H9 (cell line): ENCODE measurements around the gene EPO. TPM values are rescaled to one million over a fixed set of nuclear protein-coding genes. Genes with fewer than 3 reads are reported as not detected.

Experiments
- DNase-seq: peaks from one replicate; pipeline ENCODE4 v3.0.0-alpha.2; 2017
- H2AFZ ChIP-seq: one replicate; pipeline ENCODE4 v1.6.1; 2013; ENCODE audit warnings: mild to moderate bottlenecking, low read length, control low read depth, moderate library complexity
- H2AK5ac ChIP-seq: 2 replicates; pipeline ENCODE4 v1.6.1; 2013; ENCODE audit warnings: low read length, control low read depth, mixed read lengths; ENCODE audit not compliant: insufficient read length
- H2BK120ac ChIP-seq: one replicate; pipeline ENCODE4 v1.6.1; 2013; ENCODE audit warnings: low read depth, mild to moderate bottlenecking, low read length, control low read depth, inconsistent platforms; ENCODE audit not compliant: poor library complexity, severe bottlenecking
- H2BK12ac ChIP-seq: 2 replicates; pipeline ENCODE4 v1.6.1; 2013; ENCODE audit warnings: low read length, control low read depth, mixed read lengths, low read depth; ENCODE audit not compliant: insufficient read length
- H2BK15ac ChIP-seq: 2 replicates; pipeline ENCODE4 v1.6.1; 2013; ENCODE audit warnings: low read depth, low read length, control low read depth
- H2BK20ac ChIP-seq: one replicate; pipeline ENCODE4 v1.6.1; 2013; ENCODE audit warnings: low read depth, mild to moderate bottlenecking, low read length, control low read depth, inconsistent platforms; ENCODE audit not compliant: poor library complexity, severe bottlenecking
- H2BK5ac ChIP-seq: 2 replicates; pipeline ENCODE4 v1.6.1; 2013; ENCODE audit warnings: low read length, control low read depth, mixed read lengths; ENCODE audit not compliant: insufficient read length
- H3K14ac ChIP-seq: 2 replicates; pipeline ENCODE4 v1.6.1; 2013; ENCODE audit warnings: low read length, control low read depth; ENCODE audit not compliant: insufficient read depth
- H3K18ac ChIP-seq: 2 replicates; pipeline ENCODE4 v1.6.1; 2013; ENCODE audit warnings: low read depth, mild to moderate bottlenecking, mixed read lengths, low read length, control low read depth; ENCODE audit not compliant: insufficient read length
- H3K23ac ChIP-seq: 2 replicates; pipeline ENCODE4 v1.6.1; 2013; ENCODE audit warnings: low read length, control low read depth, mixed read lengths, low read depth; ENCODE audit not compliant: insufficient read length
- H3K23me2 ChIP-seq: 2 replicates; pipeline ENCODE4 v1.6.1; 2013; ENCODE audit warnings: low read depth, mild to moderate bottlenecking, mixed read lengths, low read length, control low read depth; ENCODE audit not compliant: insufficient read length, poor library complexity, severe bottlenecking
- H3K27ac ChIP-seq: 2 replicates; pipeline ENCODE4 v1.5.1; 2013; ENCODE audit warnings: low read length, control low read depth, mixed read lengths, low read depth; ENCODE audit not compliant: insufficient read length
- H3K27me3 ChIP-seq: 2 replicates; pipeline ENCODE4 v1.6.1; 2013; ENCODE audit warnings: low read length, control low read depth, inconsistent platforms; ENCODE audit not compliant: insufficient read depth
- H3K4ac ChIP-seq: 2 replicates; pipeline ENCODE4 v1.6.1; 2013; ENCODE audit warnings: low read depth, mild to moderate bottlenecking, control low read depth, inconsistent platforms, low read length, moderate library complexity
- H3K4me1 ChIP-seq: 2 replicates; pipeline ENCODE4 v1.6.1; 2013; ENCODE audit warnings: low read length, control low read depth, inconsistent platforms; ENCODE audit not compliant: insufficient read depth
- H3K4me2 ChIP-seq: 2 replicates; pipeline ENCODE4 v1.6.1; 2013; ENCODE audit warnings: low read length, control low read depth, mixed read lengths; ENCODE audit not compliant: insufficient read length, insufficient read depth
- H3K56ac ChIP-seq: 2 replicates; pipeline ENCODE4 v1.6.1; 2013; ENCODE audit warnings: low read depth, mild to moderate bottlenecking, mixed read lengths, low read length, control low read depth; ENCODE audit not compliant: insufficient read length
- H3K79me1 ChIP-seq: 2 replicates; pipeline ENCODE4 v1.6.1; 2013; ENCODE audit warnings: low read depth, mild to moderate bottlenecking, moderate library complexity, low read length, control low read depth, inconsistent platforms; ENCODE audit not compliant: insufficient read depth, poor library complexity, severe bottlenecking
- H3K79me2 ChIP-seq: 2 replicates; pipeline ENCODE4 v1.6.1; 2013; ENCODE audit warnings: low read length, control low read depth, inconsistent platforms; ENCODE audit not compliant: insufficient read depth
- H3K9ac ChIP-seq: 2 replicates; pipeline ENCODE4 v1.6.1; 2013; ENCODE audit warnings: low read length, control low read depth, mixed read lengths; ENCODE audit not compliant: insufficient read length; ENCODE audit errors: extremely low read depth
- H3K9me3 ChIP-seq: one replicate; pipeline ENCODE4 v1.6.1; 2013; ENCODE audit warnings: low read depth, low read length, inconsistent platforms; ENCODE audit not compliant: control insufficient read depth
- H3T11ph ChIP-seq: one replicate; pipeline ENCODE4 v1.6.1; 2013; ENCODE audit warnings: mild to moderate bottlenecking, low read length, control low read depth, inconsistent platforms
- H4K20me1 ChIP-seq: one replicate; pipeline ENCODE4 v1.6.1; 2013; ENCODE audit not compliant: control insufficient read depth, insufficient read length, insufficient read depth
- H4K5ac ChIP-seq: 2 replicates; pipeline ENCODE4 v1.6.1; 2013; ENCODE audit warnings: low read depth, mild to moderate bottlenecking, mixed read lengths, low read length, control low read depth; ENCODE audit not compliant: insufficient read length
- H4K8ac ChIP-seq: replicated peaks from 2 replicates; pipeline ENCODE4 v1.6.1; 2013; ENCODE audit warnings: low read length, control low read depth, mixed read lengths, low read depth; ENCODE audit not compliant: insufficient read length
- H4K91ac ChIP-seq: 2 replicates; pipeline ENCODE4 v1.6.1; 2013; ENCODE audit warnings: low read depth, mild to moderate bottlenecking, moderate library complexity, mixed read lengths, low read length, control low read depth; ENCODE audit not compliant: insufficient read length
- H3K27ac Mint-ChIP-seq, 3 experiments: 2 replicates in 2 of 3; 3 replicates in 1 of 3; pipeline ENCODE4 v1.8.0; 2020 to 2021; ENCODE audit warnings: mixed read lengths in 3 of 3, mild to moderate bottlenecking in 1 of 3, moderate library complexity in 1 of 3
- H3K27me3 Mint-ChIP-seq: 2 replicates; pipeline ENCODE4 v1.8.0; 2021; ENCODE audit warnings: low read depth, mild to moderate bottlenecking, moderate library complexity, mixed read lengths
- H3K36me3 Mint-ChIP-seq, 3 experiments: 2 replicates in 2 of 3; 3 replicates in 1 of 3; pipeline ENCODE4 v1.8.0; 2020 to 2021; ENCODE audit warnings: low read depth in 3 of 3, mixed read lengths in 3 of 3; ENCODE audit not compliant: insufficient read depth in 1 of 3
- H3K4me1 Mint-ChIP-seq, 2 experiments: 2 replicates each; pipeline ENCODE4 v1.8.0; 2020; ENCODE audit warnings: mixed read lengths in 2 of 2
- H3K4me3 Mint-ChIP-seq, 2 experiments: 2 replicates in 1 of 2; 3 replicates in 1 of 2; pipeline ENCODE4 v1.8.0; 2020 to 2021; ENCODE audit warnings: mild to moderate bottlenecking in 2 of 2, mixed read lengths in 2 of 2, moderate library complexity in 1 of 2
- H3K9me3 Mint-ChIP-seq, 2 experiments: 2 replicates in 1 of 2; 3 replicates in 1 of 2; pipeline ENCODE4 v1.8.0; 2020; ENCODE audit warnings: mild to moderate bottlenecking in 2 of 2, mixed read lengths in 2 of 2, moderate library complexity in 1 of 2
- WGBS: extraction: QIAGEN DNeasy Blood & Tissue Kit; methylation state at CpG from one replicate; pipeline ENCODE4 v1.1.7; 2013; ENCODE audit warnings: missing lambda C conversion rate, low lambda C conversion rate, mixed read lengths; ENCODE audit not compliant: insufficient read length; ENCODE audit errors: extremely low coverage; 5-methylcytosine and 5-hydroxymethylcytosine counted together
- total RNA-seq: library from RNA; stranded (reverse); gene quantifications from 2 replicates; pipeline ENCODE4 v1.2.1, GENCODE V29; 2021
- TF ChIP-seq, protein P1 (sequence below): fragments of 200-600 bp; sonication (generic); conservative IDR thresholded peaks from 3 replicates; pipeline ENCODE4 v1.8.0; 2021; ENCODE audit warnings: antibody characterized with exemption, mild to moderate bottlenecking

Gene EPO
- total RNA-seq, 1 experiment from 2014 or later = 0.44 TPM

- no peaks in the 10 kb centered on the region for H3K4me1 ChIP-seq
- no peak overlapping the region for H3K9ac ChIP-seq
- H2BK120ac ChIP-seq = no peak overlapping the region
- H3K14ac ChIP-seq = no peak overlapping the region
- TF ChIP-seq, protein P1, sequence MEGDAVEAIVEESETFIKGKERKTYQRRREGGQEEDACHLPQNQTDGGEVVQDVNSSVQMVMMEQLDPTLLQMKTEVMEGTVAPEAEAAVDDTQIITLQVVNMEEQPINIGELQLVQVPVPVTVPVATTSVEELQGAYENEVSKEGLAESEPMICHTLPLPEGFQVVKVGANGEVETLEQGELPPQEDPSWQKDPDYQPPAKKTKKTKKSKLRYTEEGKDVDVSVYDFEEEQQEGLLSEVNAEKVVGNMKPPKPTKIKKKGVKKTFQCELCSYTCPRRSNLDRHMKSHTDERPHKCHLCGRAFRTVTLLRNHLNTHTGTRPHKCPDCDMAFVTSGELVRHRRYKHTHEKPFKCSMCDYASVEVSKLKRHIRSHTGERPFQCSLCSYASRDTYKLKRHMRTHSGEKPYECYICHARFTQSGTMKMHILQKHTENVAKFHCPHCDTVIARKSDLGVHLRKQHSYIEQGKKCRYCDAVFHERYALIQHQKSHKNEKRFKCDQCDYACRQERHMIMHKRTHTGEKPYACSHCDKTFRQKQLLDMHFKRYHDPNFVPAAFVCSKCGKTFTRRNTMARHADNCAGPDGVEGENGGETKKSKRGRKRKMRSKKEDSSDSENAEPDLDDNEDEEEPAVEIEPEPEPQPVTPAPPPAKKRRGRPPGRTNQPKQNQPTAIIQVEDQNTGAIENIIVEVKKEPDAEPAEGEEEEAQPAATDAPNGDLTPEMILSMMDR = no peak
- no peak for DNase-seq
- H3K27ac Mint-ChIP-seq = no peak overlapping the region; a peak in 1 of 7 replicates
- H3K27me3 Mint-ChIP-seq = peaks cover 12% of the 10 kb centered on the region
- no peak overlapping the region for H3K23ac ChIP-seq
- H3K4me2 ChIP-seq = no peak overlapping the region
- H3T11ph ChIP-seq = no peak overlapping the region
- H3K4ac ChIP-seq = no peak overlapping the region
- peak overlapping the region in 1 of 2 experiments; percentile 4; a peak in 1 of 5 replicates for H3K4me3 Mint-ChIP-seq
- no peaks in the 10 kb centered on the region for H3K27me3 ChIP-seq
- H2AFZ ChIP-seq = no peak overlapping the region
- no peaks in the 10 kb centered on the region for H3K36me3 Mint-ChIP-seq
- H3K79me2 ChIP-seq = no peaks in the 10 kb centered on the region
- H3K18ac ChIP-seq = no peak overlapping the region
- no peak overlapping the region for H4K5ac ChIP-seq
- H4K8ac ChIP-seq = no peak overlapping the region
- H3K56ac ChIP-seq = no peak overlapping the region
- H2BK5ac ChIP-seq = no peak overlapping the region
- H2BK12ac ChIP-seq = no peak overlapping the region
- no peaks in the 10 kb centered on the region for H3K23me2 ChIP-seq
- no peaks in the 10 kb centered on the region for H3K79me1 ChIP-seq
- H3K27ac ChIP-seq = no peak overlapping the region
- no peaks in the 10 kb centered on the region; a peak in 1 of 5 replicates for H3K9me3 Mint-ChIP-seq
- H2AK5ac ChIP-seq = no peak overlapping the region
- H3K9me3 ChIP-seq = no peaks in the 10 kb centered on the region
- no peak overlapping the region for H2BK15ac ChIP-seq
- H4K91ac ChIP-seq = no peak overlapping the region
- no peaks in the 10 kb centered on the region for H4K20me1 ChIP-seq
- H3K4me1 Mint-ChIP-seq = peaks cover 0 to 8% of the 10 kb centered on the region in 2 experiments; a peak in 1 of 4 replicates
- WGBS = no CpG with 5 or more reads among the region's 7 CpGs
- no peak overlapping the region for H2BK20ac ChIP-seq
Observed at GRCh38 chr7:100768784-100769183, 48.5 kb downstream of the EPO start.

Other genes with a start within 250 kb of the EPO start
- 17.2 and 17.5 TPM in 2 replicates for gene TSC22D4, start 241.3 kb upstream of the EPO start, total RNA-seq
- gene NYAP1, start 236.5 kb upstream of the EPO start, total RNA-seq = 3.2 and 4.0 TPM in 2 replicates
- gene AGFG2, start 181.3 kb upstream of the EPO start, total RNA-seq = 11.2 and 12.7 TPM in 2 replicates
- 4.2 and 5.1 TPM in 2 replicates for gene SAP25, start 146.6 kb upstream of the EPO start, total RNA-seq
- gene LRCH4, start 134.3 kb upstream of the EPO start, total RNA-seq = 36.8 and 39.1 TPM in 2 replicates
- gene FBXO24, start 134.1 kb upstream of the EPO start, total RNA-seq = 0.85 and 1.3 TPM in 2 replicates
- gene PCOLCE, start 118.1 kb upstream of the EPO start, total RNA-seq = 25.8 and 26.1 TPM in 2 replicates
- 16.7 and 17.5 TPM in 2 replicates for gene MOSPD3, start 107.9 kb upstream of the EPO start, total RNA-seq
- gene TFR2, start 78.9 kb upstream of the EPO start, total RNA-seq = 1.9 and 2.3 TPM in 2 replicates
- 0.33 and 0.50 TPM in 2 replicates for gene ACTL6B, start 64.0 kb upstream of the EPO start, total RNA-seq
- 171 and 174 TPM in 2 replicates for gene GNB2, start 46.7 kb upstream of the EPO start, total RNA-seq
- gene GIGYF1, start 26.2 kb upstream of the EPO start, total RNA-seq = 101 and 104 TPM in 2 replicates
- gene POP7, start 14.3 kb upstream of the EPO start, total RNA-seq = 96.7 and 96.9 TPM in 2 replicates
- gene ZAN, start 13.1 kb downstream of the EPO start, total RNA-seq = not detected in 2 replicates
- gene EPHB4, start 107.1 kb downstream of the EPO start, total RNA-seq = 132 and 135 TPM in 2 replicates
- 42.3 and 43.0 TPM in 2 replicates for gene SLC12A9, start 132.2 kb downstream of the EPO start, total RNA-seq
- 120 and 122 TPM in 2 replicates for gene TRIP6, start 146.9 kb downstream of the EPO start, total RNA-seq
- 373 and 382 TPM in 2 replicates for gene SRRT, start 154.6 kb downstream of the EPO start, total RNA-seq
- gene UFSP1, start 169.2 kb downstream of the EPO start, total RNA-seq = 4.3 and 4.6 TPM in 2 replicates
- gene ACHE, start 175.4 kb downstream of the EPO start, total RNA-seq = 5.7 and 7.0 TPM in 2 replicates
- gene MUC3A, start 229.1 kb downstream of the EPO start, total RNA-seq = 27.4 and 29.2 TPM in 2 replicates
- gene MUC12, start 249.1 kb downstream of the EPO start, total RNA-seq = 11.5 and 12.2 TPM in 2 replicates